Keratinocyte (primary cell): ENCODE measurements around the gene LY6G6D.

Experiments used
- CTCF ChIP-seq, 3 experiments: IDR thresholded peaks in 1 of 3; conservative IDR thresholded peaks in 1 of 3; optimal IDR thresholded peaks in 1 of 3; 2 replicates in 2 of 3; 3 replicates in 1 of 3; pipeline versions ENCODE3 to v1.5.1; 2011; ENCODE audit warnings: low read length in 3 of 3, mild to moderate bottlenecking in 3 of 3, moderate library complexity in 2 of 3, control low read depth in 1 of 3, inconsistent platforms in 1 of 3; ENCODE audit not compliant: insufficient read depth in 2 of 3; ENCODE audit errors: extremely low read depth in 1 of 3
- EZH2 ChIP-seq: IDR thresholded peaks from one replicate; pipeline ENCODE4 v1.6.1; 2012; ENCODE audit warnings: inconsistent platforms, mild to moderate bottlenecking, low read length, moderate library complexity

GRCh38 chr6:31712296-31712695, 2.9 kb upstream of the LY6G6D start:
- peak; percentile 61 to 93 (median 74) for TF ChIP-seq CTCF (optimal IDR thresholded peaks at IDR 0.05 in 1 of 3, IDR thresholded peaks at IDR 0.05 in 1 of 3, conservative IDR thresholded peaks at IDR 0.05 in 1 of 3; ENCODE audit: extremely low read depth in 1 of 3, insufficient read depth in 2 of 3, low read length in 3 of 3)
- no peak for TF ChIP-seq EZH2
